ENCODE data around the gene RNU5D-1.
A peak's percentile ranks its signal among the peaks of the same experiment; 100 is the strongest.

Gene RNU5D-1

GRCh38 chr1:44724955-44725698, 5.8 kb downstream of the RNU5D-1 start:
- no peaks in the 10 kb centered on the region for H3K36me3 ChIP-seq
- intact Hi-C loops (cut with DNase I; ENCODE audit: low total_unique reads) = loop anchor here (10.0 kb wide), 1 partner anchor 280 kb away; no protein-coding TSS in a partner anchor
- H3K4me1 ChIP-seq = peaks cover 0 to 14% (median 0%) of the 10 kb centered on the region in 4 donors
- H3K27me3 ChIP-seq = no peaks in the 10 kb centered on the region
- DNase-seq = no peak
- H3K4me3 ChIP-seq = no peak overlapping the region
- no peaks in the 10 kb centered on the region for H3K9me3 ChIP-seq
- no peak for TF ChIP-seq CTCF (IDR thresholded peaks at IDR 0.05)
- H3K27ac ChIP-seq = no peak overlapping the region

- Histone ChIP-seq H3K4me1 (peaks cover 0 to 7% (median 0%) of the 10 kb centered on the region in 4 donors), H3K27me3 (no peaks in the 10 kb centered on the region), H3K9me3 (no peaks in the 10 kb centered on the region), H3K4me3 (no peak overlapping the region), H3K27ac (no peak overlapping the region), H3K36me3 (no peaks in the 10 kb centered on the region)
- DNase-seq = no peak
- TF ChIP-seq CTCF (IDR thresholded peaks at IDR 0.05) = no peak
- intact Hi-C loops (cut with DNase I; ENCODE audit: low total_unique reads) = loop anchor here (10.0 kb wide), 1 partner anchor 280 kb away; no protein-coding TSS in a partner anchor
These were observed 6.5 kb downstream of the RNU5D-1 start for GRCh38 chr1:44724296-44724954.

- peak in 1 of 2 donors; percentile 50 for DNase-seq
- no peaks in the 10 kb centered on the region for H3K9me3 ChIP-seq
- no peak for TF ChIP-seq CTCF (IDR thresholded peaks at IDR 0.05)
- no peak overlapping the region for H3K4me3 ChIP-seq
- intact Hi-C loops (cut with DNase I; ENCODE audit: low total_unique reads) = loop anchor here (10.0 kb wide), 1 partner anchor 281 kb away; no protein-coding TSS in a partner anchor
- H3K36me3 ChIP-seq = no peaks in the 10 kb centered on the region
- no peaks in the 10 kb centered on the region for H3K27me3 ChIP-seq
- H3K4me1 ChIP-seq = peaks cover 0 to 5% (median 0%) of the 10 kb centered on the region in 4 donors
- no peak overlapping the region for H3K27ac ChIP-seq
These were observed 7.3 kb downstream of the RNU5D-1 start for GRCh38 chr1:44723496-44724295.

- Histone ChIP-seq H3K27ac (no peak overlapping the region), H3K4me3 (no peak overlapping the region)
These were observed 7.9 kb downstream of the RNU5D-1 start for GRCh38 chr1:44723064-44723463.

More at GRCh38 chr1:44723064-44723463, 7.9 kb downstream of the RNU5D-1 start:
- H3K36me3 ChIP-seq = no peaks in the 10 kb centered on the region
- no peaks in the 10 kb centered on the region for H3K9me3 ChIP-seq
- intact Hi-C loops (cut with DNase I; ENCODE audit: low total_unique reads) = loop anchor here (10.0 kb wide), 1 partner anchor 282 kb away; no protein-coding TSS in a partner anchor
- no peaks in the 10 kb centered on the region for H3K27me3 ChIP-seq
- no peak for TF ChIP-seq CTCF (IDR thresholded peaks at IDR 0.05)
- H3K4me1 ChIP-seq = peaks cover 0 to 5% (median 0%) of the 10 kb centered on the region in 4 donors
- no peak for DNase-seq
